ENCODE data around the gene MAD2L1BP. TPM values are rescaled to one million over a fixed set of nuclear protein-coding genes. Genes with fewer than 3 reads are reported as not detected.
A peak's percentile ranks its signal among the peaks of the same experiment; 100 is the strongest.

The MAD2L1BP gene
- polyA plus RNA-seq, 1 donor, result 29.5 TPM

GRCh38 chr6:43673444-43674084 is 37.9 kb downstream of the MAD2L1BP start:
- peaks cover 85% of the 10 kb centered on the region for H3K36me3 ChIP-seq (ENCODE audit: control insufficient read depth, insufficient read depth, low read length)
- H3K9me3 ChIP-seq (ENCODE audit: control insufficient read depth, low read depth, low read length), result no peaks in the 10 kb centered on the region
- peaks cover 17% of the 10 kb centered on the region for H3K4me1 ChIP-seq (ENCODE audit: control insufficient read depth, insufficient read depth, low read length)
- DNase-seq, result no peak
- H3K27me3 ChIP-seq (ENCODE audit: control insufficient read depth, insufficient read depth, low read length), result no peaks in the 10 kb centered on the region
- no CpG with 5 or more reads among the region's 15 CpGs for WGBS (ENCODE audit: insufficient coverage, low lambda C conversion rate)
- H3K4me3 ChIP-seq (ENCODE audit: low read length), result no peak overlapping the region
- H3K27ac ChIP-seq (ENCODE audit: low read length), result no peak overlapping the region

GRCh38 chr6:43674291-43674690 is 38.7 kb downstream of the MAD2L1BP start:
- Histone ChIP-seq H3K4me1 (ENCODE audit: control insufficient read depth, insufficient read depth, low read length) (peaks cover 16% of the 10 kb centered on the region), H3K4me3 (ENCODE audit: low read length) (no peak overlapping the region), H3K36me3 (ENCODE audit: control insufficient read depth, insufficient read depth, low read length) (peaks cover 90% of the 10 kb centered on the region), H3K27me3 (ENCODE audit: control insufficient read depth, insufficient read depth, low read length) (no peaks in the 10 kb centered on the region), H3K27ac (ENCODE audit: low read length) (no peak overlapping the region), H3K9me3 (ENCODE audit: control insufficient read depth, low read depth, low read length) (no peaks in the 10 kb centered on the region)
- no peak for DNase-seq
- WGBS (ENCODE audit: insufficient coverage, low lambda C conversion rate), result 100% methylated on average over 1 of the region's 2 CpGs

- Histone ChIP-seq H3K9me3 (ENCODE audit: control insufficient read depth, low read depth, low read length) (no peaks in the 10 kb centered on the region), H3K27me3 (ENCODE audit: control insufficient read depth, insufficient read depth, low read length) (no peaks in the 10 kb centered on the region), H3K36me3 (ENCODE audit: control insufficient read depth, insufficient read depth, low read length) (peaks cover 88% of the 10 kb centered on the region), H3K4me3 (ENCODE audit: low read length) (no peak overlapping the region), H3K27ac (ENCODE audit: low read length) (no peak overlapping the region), H3K4me1 (ENCODE audit: control insufficient read depth, insufficient read depth, low read length) (peaks cover 16% of the 10 kb centered on the region)
- DNase-seq, result no peak
- WGBS (ENCODE audit: insufficient coverage, low lambda C conversion rate), result no CpG with 5 or more reads among the region's 8 CpGs
Observed at GRCh38 chr6:43674921-43675320, 39.3 kb downstream of the MAD2L1BP start.

GRCh38 chr6:43676962-43677606 is 41.4 kb downstream of the MAD2L1BP start:
- H3K9me3 ChIP-seq (ENCODE audit: control insufficient read depth, low read depth, low read length), result no peaks in the 10 kb centered on the region
- peaks cover 23% of the 10 kb centered on the region for H3K4me1 ChIP-seq (ENCODE audit: control insufficient read depth, insufficient read depth, low read length)
- DNase-seq, result no peak
- no peaks in the 10 kb centered on the region for H3K27me3 ChIP-seq (ENCODE audit: control insufficient read depth, insufficient read depth, low read length)
- no peak overlapping the region for H3K4me3 ChIP-seq (ENCODE audit: low read length)
- H3K36me3 ChIP-seq (ENCODE audit: control insufficient read depth, insufficient read depth, low read length), result peaks cover 86% of the 10 kb centered on the region
- WGBS (ENCODE audit: insufficient coverage, low lambda C conversion rate), result no CpG with 5 or more reads among the region's 7 CpGs
- H3K27ac ChIP-seq (ENCODE audit: low read length), result peak overlapping the region; percentile 9

DNA sequence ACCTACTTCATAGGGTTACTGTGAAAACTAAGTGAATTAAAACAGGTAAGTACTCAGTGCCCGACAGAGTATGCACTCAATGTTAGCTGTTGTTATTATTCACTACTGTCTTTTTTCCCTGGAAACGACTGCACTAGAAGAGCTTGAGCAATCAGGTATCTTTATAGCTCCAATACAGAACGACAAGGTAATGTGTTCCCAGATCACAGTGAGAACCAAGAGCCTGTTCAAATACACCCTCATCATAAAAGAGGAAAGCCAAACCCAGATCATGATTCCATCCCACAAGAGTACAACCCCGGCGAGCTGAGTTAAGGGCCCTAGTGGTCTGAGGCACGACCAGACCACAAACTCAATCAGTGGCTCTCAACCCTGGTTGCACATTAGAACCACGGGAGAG is 42.1 kb downstream of the MAD2L1BP start:
- Histone ChIP-seq H3K27me3 (ENCODE audit: control insufficient read depth, insufficient read depth, low read length) (no peaks in the 10 kb centered on the region), H3K27ac (ENCODE audit: low read length) (peak overlapping the region; percentile 9), H3K4me1 (ENCODE audit: control insufficient read depth, insufficient read depth, low read length) (peaks cover 25% of the 10 kb centered on the region), H3K4me3 (ENCODE audit: low read length) (no peak overlapping the region), H3K36me3 (ENCODE audit: control insufficient read depth, insufficient read depth, low read length) (peaks cover 81% of the 10 kb centered on the region), H3K9me3 (ENCODE audit: control insufficient read depth, low read depth, low read length) (no peaks in the 10 kb centered on the region)
- no CpG with 5 or more reads among the region's 7 CpGs for WGBS (ENCODE audit: insufficient coverage, low lambda C conversion rate)
- no peak for DNase-seq

- DNase-seq, result no peak
- Histone ChIP-seq H3K4me1 (ENCODE audit: control insufficient read depth, insufficient read depth, low read length) (peaks cover 26% of the 10 kb centered on the region), H3K27ac (ENCODE audit: low read length) (no peak overlapping the region), H3K27me3 (ENCODE audit: control insufficient read depth, insufficient read depth, low read length) (no peaks in the 10 kb centered on the region), H3K36me3 (ENCODE audit: control insufficient read depth, insufficient read depth, low read length) (peaks cover 79% of the 10 kb centered on the region), H3K9me3 (ENCODE audit: control insufficient read depth, low read depth, low read length) (no peaks in the 10 kb centered on the region), H3K4me3 (ENCODE audit: low read length) (no peak overlapping the region)
- no CpG with 5 or more reads among the region's 7 CpGs for WGBS (ENCODE audit: insufficient coverage, low lambda C conversion rate)
Observed at GRCh38 chr6:43678341-43678740, 42.7 kb downstream of the MAD2L1BP start.

GRCh38 chr6:43679057-43679456 is 43.4 kb downstream of the MAD2L1BP start:
- no peaks in the 10 kb centered on the region for H3K27me3 ChIP-seq (ENCODE audit: control insufficient read depth, insufficient read depth, low read length)
- H3K27ac ChIP-seq (ENCODE audit: low read length), result no peak overlapping the region
- peaks cover 31% of the 10 kb centered on the region for H3K4me1 ChIP-seq (ENCODE audit: control insufficient read depth, insufficient read depth, low read length)
- no peaks in the 10 kb centered on the region for H3K9me3 ChIP-seq (ENCODE audit: control insufficient read depth, low read depth, low read length)
- no peak for DNase-seq
- no peak overlapping the region for H3K4me3 ChIP-seq (ENCODE audit: low read length)
- H3K36me3 ChIP-seq (ENCODE audit: control insufficient read depth, insufficient read depth, low read length), result peaks cover 71% of the 10 kb centered on the region
- 80% methylated on average over 1 of the region's 6 CpGs for WGBS (ENCODE audit: insufficient coverage, low lambda C conversion rate)

DNA sequence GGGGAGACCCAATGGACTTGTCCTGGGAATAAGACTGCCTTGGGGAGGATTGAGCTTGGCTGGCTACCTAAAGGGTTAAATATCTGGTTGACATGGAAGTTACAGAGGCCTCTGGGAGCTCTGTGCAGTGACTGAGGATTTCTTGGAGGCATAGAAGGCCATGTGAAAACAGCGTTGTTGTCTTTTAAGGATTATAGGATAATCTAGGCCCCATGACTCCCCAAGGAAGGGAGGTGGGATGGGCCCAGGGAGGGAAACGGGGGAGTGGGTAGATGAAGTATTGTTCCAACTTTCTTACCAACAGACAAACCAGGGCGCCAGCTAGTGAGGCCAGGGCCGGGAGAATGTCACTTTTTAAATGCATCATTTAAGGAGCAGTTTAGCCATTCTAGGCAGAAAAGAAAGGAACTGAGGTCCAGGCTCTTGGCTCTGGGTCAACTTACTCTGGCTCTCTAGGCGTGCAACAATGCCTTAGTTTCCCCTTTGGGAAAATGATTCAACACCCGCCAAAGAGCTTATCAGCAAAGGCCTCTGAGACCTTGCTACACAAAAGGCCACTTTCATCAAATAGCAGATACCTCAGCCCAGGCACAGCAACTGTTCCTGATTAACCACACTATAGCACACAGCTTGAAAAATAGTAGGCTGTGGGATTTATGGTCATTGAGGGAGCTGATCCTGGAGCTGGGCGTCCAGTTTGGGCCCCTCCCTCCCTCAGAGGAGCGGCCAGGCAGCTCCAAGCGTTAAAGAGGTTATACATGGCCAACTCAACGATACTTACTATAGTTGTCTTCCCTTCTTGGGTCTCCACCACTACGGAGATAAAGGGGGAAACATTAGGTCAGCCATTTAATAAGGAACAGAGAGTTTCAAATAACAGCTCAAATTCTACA is 44.9 kb downstream of the MAD2L1BP start:
- H3K36me3 ChIP-seq (ENCODE audit: control insufficient read depth, insufficient read depth, low read length), result peaks cover 59% of the 10 kb centered on the region
- WGBS (ENCODE audit: insufficient coverage, low lambda C conversion rate), result no CpG with 5 or more reads among the region's 11 CpGs
- no peaks in the 10 kb centered on the region for H3K27me3 ChIP-seq (ENCODE audit: control insufficient read depth, insufficient read depth, low read length)
- no peak for DNase-seq
- H3K9me3 ChIP-seq (ENCODE audit: control insufficient read depth, low read depth, low read length), result no peaks in the 10 kb centered on the region
- peak overlapping the region; percentile 34 for H3K27ac ChIP-seq (ENCODE audit: low read length)
- H3K4me1 ChIP-seq (ENCODE audit: control insufficient read depth, insufficient read depth, low read length), result peaks cover 38% of the 10 kb centered on the region
- no peak overlapping the region for H3K4me3 ChIP-seq (ENCODE audit: low read length)

DNA sequence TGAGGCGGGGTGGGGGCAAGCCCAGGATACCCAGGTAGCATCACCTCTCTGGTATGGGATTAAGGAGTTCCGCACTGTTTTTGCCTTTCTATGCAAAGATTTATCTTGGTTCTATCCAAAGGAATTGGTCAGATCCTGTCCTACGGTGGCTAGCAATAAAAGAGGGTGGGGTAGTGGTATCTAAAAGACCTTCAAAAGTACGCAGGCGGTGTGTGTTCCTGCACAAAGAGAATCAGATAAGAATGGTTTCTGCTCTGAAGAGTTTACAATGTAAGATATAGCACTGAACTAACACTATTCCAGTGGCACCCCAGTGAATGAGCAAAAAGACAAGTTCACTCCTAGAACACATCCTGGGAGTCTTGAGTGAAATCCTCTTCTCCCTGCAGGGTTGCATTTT is 45.7 kb downstream of the MAD2L1BP start:
- DNase-seq, result peak in 1 of 2 donors; percentile 27
- 0% methylated on average over 1 of the region's 5 CpGs for WGBS (ENCODE audit: insufficient coverage, low lambda C conversion rate)
- Histone ChIP-seq H3K4me1 (ENCODE audit: control insufficient read depth, insufficient read depth, low read length) (peaks cover 38% of the 10 kb centered on the region), H3K9me3 (ENCODE audit: control insufficient read depth, low read depth, low read length) (no peaks in the 10 kb centered on the region), H3K36me3 (ENCODE audit: control insufficient read depth, insufficient read depth, low read length) (peaks cover 51% of the 10 kb centered on the region), H3K27ac (ENCODE audit: low read length) (peak overlapping the region; percentile 34), H3K4me3 (ENCODE audit: low read length) (no peak overlapping the region), H3K27me3 (ENCODE audit: control insufficient read depth, insufficient read depth, low read length) (no peaks in the 10 kb centered on the region)

GRCh38 chr6:43682724-43683429 is 47.2 kb downstream of the MAD2L1BP start:
- H3K27ac ChIP-seq (ENCODE audit: low read length), result no peak overlapping the region
- peaks cover 38% of the 10 kb centered on the region for H3K4me1 ChIP-seq (ENCODE audit: control insufficient read depth, insufficient read depth, low read length)
- WGBS (ENCODE audit: insufficient coverage, low lambda C conversion rate), result no CpG with 5 or more reads among the region's 8 CpGs

More at GRCh38 chr6:43682724-43683429, 47.2 kb downstream of the MAD2L1BP start:
- H3K4me3 ChIP-seq (ENCODE audit: low read length), result no peak overlapping the region
- H3K27me3 ChIP-seq (ENCODE audit: control insufficient read depth, insufficient read depth, low read length), result no peaks in the 10 kb centered on the region
- H3K36me3 ChIP-seq (ENCODE audit: control insufficient read depth, insufficient read depth, low read length), result peaks cover 37% of the 10 kb centered on the region
- no peak for DNase-seq
- no peaks in the 10 kb centered on the region for H3K9me3 ChIP-seq (ENCODE audit: control insufficient read depth, low read depth, low read length)

Data from large intestine (tissue), 3 donors.